ENCODE data around the gene TMEM263. TPM values are rescaled to one million over a fixed set of nuclear protein-coding genes. Genes with fewer than 3 reads are reported as not detected.

TMEM263 gene
- total RNA-seq, 1 donor from 2014 or later, result 48.9 TPM

GRCh38 chr12:106957583-106957982 is 1.9 kb downstream of the TMEM263 start:
- H3K27me3 Mint-ChIP-seq, result peaks cover 3% of the 10 kb centered on the region
- H3K9me3 Mint-ChIP-seq, result no peaks in the 10 kb centered on the region
- peak overlapping the region; percentile 98 for H3K27ac Mint-ChIP-seq
- no peak for TF ChIP-seq CTCF (conservative IDR thresholded peaks at IDR 0.05)
- DNase-seq (ENCODE audit: extremely low spot score, unreplicated experiment), result no peak
- H3K4me3 Mint-ChIP-seq, result peak overlapping the region; percentile 100
- peaks cover 30% of the 10 kb centered on the region for H3K4me1 Mint-ChIP-seq (ENCODE audit: unreplicated experiment)
- H3K36me3 Mint-ChIP-seq, result peaks cover 12% of the 10 kb centered on the region

- peaks cover 45% of the 10 kb centered on the region for H3K4me1 Mint-ChIP-seq (ENCODE audit: unreplicated experiment)
- H3K36me3 Mint-ChIP-seq, result peaks cover 24% of the 10 kb centered on the region
- H3K27ac Mint-ChIP-seq, result peak overlapping the region; percentile 33
- H3K27me3 Mint-ChIP-seq, result peaks cover 3% of the 10 kb centered on the region
- DNase-seq (ENCODE audit: extremely low spot score, unreplicated experiment), result no peak
- H3K9me3 Mint-ChIP-seq, result no peaks in the 10 kb centered on the region
- H3K4me3 Mint-ChIP-seq, result no peak overlapping the region
- no peak for TF ChIP-seq CTCF (conservative IDR thresholded peaks at IDR 0.05)
Measured at GRCh38 chr12:106960443-106960842, 4.7 kb downstream of the TMEM263 start.

- H3K27ac Mint-ChIP-seq, result no peak overlapping the region
- peak overlapping the region; percentile 16 for H3K4me3 Mint-ChIP-seq
- no peaks in the 10 kb centered on the region for H3K27me3 Mint-ChIP-seq
- peaks cover 45% of the 10 kb centered on the region for H3K4me1 Mint-ChIP-seq (ENCODE audit: unreplicated experiment)
- DNase-seq (ENCODE audit: extremely low spot score, unreplicated experiment), result no peak
- TF ChIP-seq CTCF (conservative IDR thresholded peaks at IDR 0.05), result no peak
- no peaks in the 10 kb centered on the region for H3K9me3 Mint-ChIP-seq
- peaks cover 31% of the 10 kb centered on the region for H3K36me3 Mint-ChIP-seq
Measured at GRCh38 chr12:106962286-106962685, 6.6 kb downstream of the TMEM263 start.

- Mint-ChIP-seq H3K4me1 (ENCODE audit: unreplicated experiment) (peaks cover 32% of the 10 kb centered on the region), H3K4me3 (no peak overlapping the region), H3K36me3 (peaks cover 33% of the 10 kb centered on the region), H3K27me3 (no peaks in the 10 kb centered on the region), H3K9me3 (no peaks in the 10 kb centered on the region), H3K27ac (peak overlapping the region; percentile 8)
- no peak for TF ChIP-seq CTCF (conservative IDR thresholded peaks at IDR 0.05)
- no peak for DNase-seq (ENCODE audit: extremely low spot score, unreplicated experiment)
Measured at GRCh38 chr12:106964526-106964925, 8.8 kb downstream of the TMEM263 start.

DNA sequence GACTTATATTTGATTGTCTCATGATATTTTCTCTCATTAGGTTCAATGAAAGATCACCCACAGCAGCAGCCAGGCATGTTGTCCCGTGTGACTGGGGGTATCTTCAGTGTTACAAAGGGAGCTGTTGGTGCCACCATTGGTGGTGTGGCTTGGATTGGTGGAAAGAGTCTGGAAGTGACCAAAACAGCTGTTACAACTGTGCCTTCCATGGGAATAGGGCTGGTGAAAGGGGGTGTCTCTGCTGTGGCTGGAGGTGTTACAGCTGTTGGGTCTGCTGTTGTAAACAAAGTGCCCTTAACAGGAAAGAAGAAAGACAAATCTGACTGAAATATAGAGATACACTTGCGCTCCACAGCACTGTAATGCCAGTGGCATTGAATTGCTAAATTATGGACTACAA is 15.4 kb downstream of the TMEM263 start:
- peaks cover 34% of the 10 kb centered on the region for H3K36me3 Mint-ChIP-seq
- no peak for DNase-seq (ENCODE audit: extremely low spot score, unreplicated experiment)
- TF ChIP-seq CTCF (conservative IDR thresholded peaks at IDR 0.05), result no peak
- no peak overlapping the region for H3K4me3 Mint-ChIP-seq
- peaks cover 23% of the 10 kb centered on the region for H3K4me1 Mint-ChIP-seq (ENCODE audit: unreplicated experiment)
- no peaks in the 10 kb centered on the region for H3K9me3 Mint-ChIP-seq
- H3K27ac Mint-ChIP-seq, result no peak overlapping the region
- H3K27me3 Mint-ChIP-seq, result no peaks in the 10 kb centered on the region

DNA sequence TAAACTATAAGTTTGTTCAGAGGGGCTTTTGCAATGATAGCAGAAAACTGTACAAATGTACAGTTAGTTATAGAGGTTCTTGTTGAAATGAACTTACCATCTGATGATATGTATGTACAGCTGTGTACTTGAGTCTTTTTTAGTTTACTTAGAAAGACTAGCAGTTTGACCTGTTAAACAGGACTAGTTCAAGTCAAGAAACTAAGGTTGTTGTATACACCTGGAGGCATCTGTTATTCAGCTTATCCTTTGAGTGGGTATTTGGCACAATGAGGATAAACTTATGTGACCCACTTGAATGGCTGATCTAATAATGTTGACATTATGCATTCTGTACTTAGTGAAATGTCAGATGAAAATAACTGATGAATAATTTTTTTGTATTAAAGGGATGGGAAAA is 17.8 kb downstream of the TMEM263 start:
- Mint-ChIP-seq H3K9me3 (no peaks in the 10 kb centered on the region), H3K27me3 (no peaks in the 10 kb centered on the region), H3K36me3 (peaks cover 20% of the 10 kb centered on the region), H3K27ac (no peak overlapping the region), H3K4me1 (ENCODE audit: unreplicated experiment) (peaks cover 29% of the 10 kb centered on the region), H3K4me3 (no peak overlapping the region)
- DNase-seq (ENCODE audit: extremely low spot score, unreplicated experiment), result no peak
- TF ChIP-seq CTCF (conservative IDR thresholded peaks at IDR 0.05), result no peak

All from type B pancreatic cell (in vitro differentiated cells).